Vagina (tissue), 2 donors: Measurements from ENCODE around the gene EZH2. TPM values are rescaled to one million over a fixed set of nuclear protein-coding genes. Genes with fewer than 3 reads are reported as not detected.

ENCODE experiments used
- DNase-seq, 2 donors: peaks; one replicate each; pipeline ENCODE4 v3.0.0-alpha.2; 2017; ENCODE audit errors: extremely low spot score in 2 of 2
- H3K27ac ChIP-seq: fragments of 200-600 bp; sonication (generic); one replicate; pipeline ENCODE4 v1.5.1; 2019
- H3K27me3 ChIP-seq: fragments of 200-600 bp; sonication (generic); one replicate; pipeline ENCODE4 v1.5.1; 2019
- H3K36me3 ChIP-seq, 2 donors: fragments of 200-600 bp; sonication (generic); one replicate each; pipeline ENCODE4 v1.5.1; 2017 to 2019
- H3K4me1 ChIP-seq: fragments of 200-600 bp; sonication (generic); one replicate; pipeline ENCODE4 v1.5.1; 2019
- H3K4me3 ChIP-seq, 2 donors: fragments of 200-600 bp; sonication (generic); 1 replicate in 1 of 2; 2 replicates in 1 of 2; pipeline ENCODE4 v1.5.1; 2016 to 2019
- H3K9me3 ChIP-seq: fragments of 200-600 bp; sonication (generic); one replicate; pipeline ENCODE4 v1.5.1; 2019
- CTCF ChIP-seq, 3 experiments: fragments of 450-650 bp in 2 of 3; fragments of 200-600 bp in 1 of 3; sonication (generic) in 1 of 3; IDR thresholded peaks; one replicate each; pipeline ENCODE4 v1.5.1; 2017 to 2019; ENCODE audit warnings: antibody characterized with exemption in 3 of 3, mild to moderate bottlenecking in 2 of 3, moderate library complexity in 2 of 3
- POLR2A ChIP-seq, 2 donors: fragments of 450-650 bp; IDR thresholded peaks; one replicate each; pipeline ENCODE4 v1.6.1; 2017; ENCODE audit warnings: antibody characterized with exemption in 2 of 2, mild to moderate bottlenecking in 2 of 2, moderate library complexity in 2 of 2
- POLR2AphosphoS5 ChIP-seq, 2 donors: sonication (generic); formaldehyde crosslinking; IDR thresholded peaks; one replicate each; pipeline ENCODE4 v1.9.0; 2017; ENCODE audit warnings: antibody characterized with exemption in 2 of 2, mild to moderate bottlenecking in 2 of 2, low read depth in 1 of 2; ENCODE audit not compliant: insufficient read depth in 1 of 2
- intact Hi-C: fragments of 100-400 bp; cut with DNase I; formaldehyde crosslinking; loops from one replicate; pipeline ENCODE4 v1.15.1; 2023
- total RNA-seq: library from RNA; depleted of rRNA; stranded (reverse); fragments of >200 nt; gene quantifications from one replicate; pipeline ENCODE4 v1.2.3, GENCODE V29; 2016

The EZH2 gene
- total RNA-seq, 1 donor from 2014 or later, result 7.9 TPM

GRCh38 chr7:148871551-148871950 lies 12.5 kb downstream of the EZH2 start:
- Histone ChIP-seq H3K36me3 (no peaks in the 10 kb centered on the region), H3K4me1 (no peaks in the 10 kb centered on the region), H3K27ac (no peak overlapping the region), H3K9me3 (no peaks in the 10 kb centered on the region), H3K4me3 (no peak overlapping the region), H3K27me3 (no peaks in the 10 kb centered on the region)
- DNase-seq, result no peak
- intact Hi-C loops, result no loop called here
- TF ChIP-seq CTCF (IDR thresholded peaks at IDR 0.05), result no peak
- no peak for TF ChIP-seq POLR2A (IDR thresholded peaks at IDR 0.05)
- TF ChIP-seq POLR2AphosphoS5 (IDR thresholded peaks at IDR 0.05; ENCODE audit: insufficient read depth in 1 of 2, low read depth in 1 of 2), result no peak

- no peak for DNase-seq
- H3K9me3 ChIP-seq, result no peaks in the 10 kb centered on the region
- intact Hi-C loops, result no loop called here
- H3K27ac ChIP-seq, result no peak overlapping the region
- no peak for TF ChIP-seq POLR2AphosphoS5 (IDR thresholded peaks at IDR 0.05; ENCODE audit: insufficient read depth in 1 of 2, low read depth in 1 of 2)
- no peak for TF ChIP-seq CTCF (IDR thresholded peaks at IDR 0.05)
- TF ChIP-seq POLR2A (IDR thresholded peaks at IDR 0.05), result no peak
- no peaks in the 10 kb centered on the region for H3K36me3 ChIP-seq
- no peaks in the 10 kb centered on the region for H3K27me3 ChIP-seq
- no peak overlapping the region for H3K4me3 ChIP-seq
- no peaks in the 10 kb centered on the region for H3K4me1 ChIP-seq
Measured at GRCh38 chr7:148871030-148871429, 13.1 kb downstream of the EZH2 start.

GRCh38 chr7:148868378-148868674 lies 15.8 kb downstream of the EZH2 start:
- intact Hi-C loops, result no loop called here
- H3K9me3 ChIP-seq, result no peaks in the 10 kb centered on the region
- DNase-seq, result no peak

GRCh38 chr7:148867596-148868377 lies 16.3 kb downstream of the EZH2 start:
- TF ChIP-seq POLR2AphosphoS5 (IDR thresholded peaks at IDR 0.05; ENCODE audit: insufficient read depth in 1 of 2, low read depth in 1 of 2) (no peak), POLR2A (IDR thresholded peaks at IDR 0.05) (no peak), CTCF (IDR thresholded peaks at IDR 0.05) (no peak)
- H3K36me3 ChIP-seq, result no peaks in the 10 kb centered on the region
- no peak for DNase-seq
- intact Hi-C loops, result no loop called here
- H3K4me1 ChIP-seq, result no peaks in the 10 kb centered on the region
- H3K27ac ChIP-seq, result no peak overlapping the region
- no peaks in the 10 kb centered on the region for H3K27me3 ChIP-seq
- no peak overlapping the region for H3K4me3 ChIP-seq
- no peaks in the 10 kb centered on the region for H3K9me3 ChIP-seq

More at GRCh38 chr7:148868378-148868674, 15.8 kb downstream of the EZH2 start:
- Histone ChIP-seq H3K4me3 (no peak overlapping the region), H3K4me1 (no peaks in the 10 kb centered on the region), H3K36me3 (no peaks in the 10 kb centered on the region), H3K27me3 (no peaks in the 10 kb centered on the region), H3K27ac (no peak overlapping the region)
- TF ChIP-seq POLR2A (IDR thresholded peaks at IDR 0.05), result no peak
- no peak for TF ChIP-seq POLR2AphosphoS5 (IDR thresholded peaks at IDR 0.05; ENCODE audit: insufficient read depth in 1 of 2, low read depth in 1 of 2)
- TF ChIP-seq CTCF (IDR thresholded peaks at IDR 0.05), result no peak

GRCh38 chr7:148866362-148866761 lies 17.7 kb downstream of the EZH2 start:
- Histone ChIP-seq H3K27ac (no peak overlapping the region), H3K36me3 (no peaks in the 10 kb centered on the region), H3K4me1 (no peaks in the 10 kb centered on the region), H3K27me3 (no peaks in the 10 kb centered on the region), H3K4me3 (no peak overlapping the region), H3K9me3 (no peaks in the 10 kb centered on the region)
- intact Hi-C loops, result no loop called here
- DNase-seq, result no peak
- TF ChIP-seq CTCF (IDR thresholded peaks at IDR 0.05) (no peak), POLR2A (IDR thresholded peaks at IDR 0.05) (no peak), POLR2AphosphoS5 (IDR thresholded peaks at IDR 0.05; ENCODE audit: insufficient read depth in 1 of 2, low read depth in 1 of 2) (no peak)
